B cell (primary cell): ENCODE data around the gene LPAR2. TPM values are rescaled to one million over a fixed set of nuclear protein-coding genes. Genes with fewer than 3 reads are reported as not detected.

Source experiments
- ATAC-seq: fragments of 200-7000 bp; cut with Tn5 transposase; one replicate; pipeline ENCODE4 v1.10.0; 2021; ENCODE audit warnings: low read depth, mild to moderate bottlenecking, moderate number of reproducible peaks, moderate library complexity
- CTCF ChIA-PET: fragments of 350-600 bp; sonication (Branson Sonifier 250); formaldehyde crosslinking; loops from one replicate; lab custom pipeline; 2021; ENCODE audit warnings: antibody characterized with exemption, inconsistent platforms; lab: Charles Lee
- POLR2A ChIA-PET: fragments of 350-600 bp; sonication (Branson Sonifier 250); formaldehyde crosslinking; loops from one replicate; lab custom pipeline; 2021; ENCODE audit warnings: antibody characterized with exemption; lab: Charles Lee
- DNase-seq: peaks from one replicate; pipeline ENCODE4 v3.0.0; 2013
- H2AFZ ChIP-seq: 2 replicates; pipeline ENCODE4 v1.6.1; 2012; ENCODE audit warnings: mild to moderate bottlenecking, low read depth, low read length; ENCODE audit not compliant: insufficient read depth, poor library complexity, severe bottlenecking
- H3K27ac ChIP-seq, 2 donors: 1 replicate in 1 of 2; 2 replicates in 1 of 2; pipeline ENCODE4 v1.5.1; 2012 to 2013; ENCODE audit warnings: low read length in 2 of 2, mild to moderate bottlenecking in 2 of 2, moderate library complexity in 1 of 2
- H3K27me3 ChIP-seq, 4 experiments: fragments of 200-600 bp in 1 of 4; sonication (generic) in 1 of 4; replicated peaks in 1 of 4; 1 replicate in 2 of 4; 2 replicates in 2 of 4; pipeline versions ENCODE4 v1.6.1 to v1.7.0; 2013 to 2016; ENCODE audit warnings: low read length in 3 of 4, mild to moderate bottlenecking in 2 of 4, mixed read lengths in 1 of 4, moderate library complexity in 1 of 4; ENCODE audit not compliant: insufficient read depth in 4 of 4, control insufficient read depth in 3 of 4; ENCODE audit errors: control extremely low read depth in 1 of 4
- H3K36me3 ChIP-seq, 2 experiments: replicated peaks in 1 of 2; 1 replicate in 1 of 2; 2 replicates in 1 of 2; pipeline versions ENCODE4 v1.6.1 to v1.7.1; 2013; ENCODE audit warnings: low read length in 1 of 2; ENCODE audit not compliant: insufficient read depth in 2 of 2, control insufficient read depth in 1 of 2; ENCODE audit errors: control extremely low read depth in 1 of 2, extremely low read depth in 1 of 2
- H3K4me1 ChIP-seq, 2 donors: fragments of 200-600 bp in 1 of 2; sonication (generic) in 1 of 2; 1 replicate in 1 of 2; 2 replicates in 1 of 2; pipeline versions ENCODE4 v1.5.1 to v1.6.1; 2013 to 2017; ENCODE audit warnings: low read length in 2 of 2; ENCODE audit not compliant: control insufficient read depth in 2 of 2, insufficient read depth in 2 of 2
- H3K4me2 ChIP-seq: replicated peaks from 2 replicates; pipeline ENCODE3; 2012; ENCODE audit warnings: mild to moderate bottlenecking, low read depth, low read length; ENCODE audit not compliant: poor library complexity, severe bottlenecking
- H3K4me3 ChIP-seq, 5 experiments: fragments of 200-600 bp in 1 of 5; sonication (generic) in 1 of 5; 1 replicate in 3 of 5; 2 replicates in 2 of 5; pipeline versions ENCODE4 v1.5.1 to v1.7.0; 2011 to 2016; ENCODE audit warnings: low read length in 4 of 5, mild to moderate bottlenecking in 4 of 5, low read depth in 2 of 5, control low read depth in 1 of 5, moderate library complexity in 1 of 5; ENCODE audit not compliant: insufficient read depth in 1 of 5; ENCODE audit errors: control extremely low read depth in 1 of 5, extremely low read depth in 1 of 5
- H3K79me2 ChIP-seq: fragments of 200-600 bp; sonication (generic); one replicate; pipeline ENCODE4 v1.6.0; 2016; ENCODE audit warnings: low read length; ENCODE audit not compliant: control insufficient read depth, insufficient read depth
- H3K9ac ChIP-seq: fragments of 200-600 bp; sonication (generic); 2 replicates; pipeline ENCODE4 v1.6.1; 2017; ENCODE audit warnings: mild to moderate bottlenecking, low read length, moderate library complexity
- H3K9me3 ChIP-seq, 3 donors: one replicate each; pipeline versions ENCODE4 v1.6.1 to v1.7.1; 2013; ENCODE audit warnings: low read length in 2 of 3; ENCODE audit not compliant: control insufficient read depth in 2 of 3, insufficient read depth in 1 of 3; ENCODE audit errors: control extremely low read depth in 1 of 3
- H4K20me1 ChIP-seq: 2 replicates; pipeline ENCODE4 v1.6.0; 2012; ENCODE audit warnings: mild to moderate bottlenecking, low read length; ENCODE audit not compliant: insufficient read depth, control insufficient read depth, poor library complexity, severe bottlenecking
- H3K27ac Mint-ChIP-seq: one replicate; pipeline ENCODE4 v1.8.0; 2021; ENCODE audit warnings: mixed read lengths
- H3K27me3 Mint-ChIP-seq: one replicate; pipeline ENCODE4 v1.8.0; 2021; ENCODE audit warnings: mixed read lengths
- H3K4me1 Mint-ChIP-seq: one replicate; pipeline ENCODE4 v1.8.0; 2021; ENCODE audit warnings: mixed read lengths
- H3K4me3 Mint-ChIP-seq: one replicate; pipeline ENCODE4 v1.8.0; 2021; ENCODE audit warnings: mixed read lengths
- H3K9me3 Mint-ChIP-seq: one replicate; pipeline ENCODE4 v1.8.0; 2022; ENCODE audit warnings: mixed read lengths; ENCODE audit not compliant: insufficient read depth
- CTCF ChIP-seq: fragments of 200-600 bp; IDR thresholded peaks from one replicate; pipeline ENCODE4 v1.8.0; 2022; ENCODE audit warnings: antibody characterized with exemption, mild to moderate bottlenecking
- EZH2 ChIP-seq: IDR thresholded peaks from 2 replicates; pipeline ENCODE4 v1.6.1; 2012; ENCODE audit warnings: borderline replicate concordance, low read depth, mild to moderate bottlenecking, moderate library complexity, low read length; ENCODE audit not compliant: insufficient read depth, poor library complexity, severe bottlenecking
- WGBS: methylation state at CpG from one replicate; pipeline ENCODE4 v1.1.5; 2013; ENCODE audit warnings: missing lambda C conversion rate; ENCODE audit not compliant: insufficient coverage; 5-methylcytosine and 5-hydroxymethylcytosine counted together
- intact Hi-C: fragments of 100-400 bp; cut with micrococcal nuclease; formaldehyde crosslinking; loops from one replicate; pipeline ENCODE4 v1.10.0; 2022
- polyA plus RNA-seq: library from polyadenylated mRNA; depleted of rRNA; stranded (reverse); fragments of >200 nt; gene quantifications from 2 replicates; pipeline ENCODE4 v1.2.3, GENCODE V29; 2012
- total RNA-seq, 2 donors: library from RNA; stranded (reverse); fragments of 120-200 nt in 1 of 2; gene quantifications; 1 replicate in 1 of 2; 2 replicates in 1 of 2; pipeline versions ENCODE4 v1.2.3 to v1.2.4, GENCODE V29; 2013 to 2022

The LPAR2 gene
- total and polyA plus RNA-seq, 2 donors (not counting 1 experiment from before 2014, with no cell fraction given): 27.1 to 37.2 TPM

DNA sequence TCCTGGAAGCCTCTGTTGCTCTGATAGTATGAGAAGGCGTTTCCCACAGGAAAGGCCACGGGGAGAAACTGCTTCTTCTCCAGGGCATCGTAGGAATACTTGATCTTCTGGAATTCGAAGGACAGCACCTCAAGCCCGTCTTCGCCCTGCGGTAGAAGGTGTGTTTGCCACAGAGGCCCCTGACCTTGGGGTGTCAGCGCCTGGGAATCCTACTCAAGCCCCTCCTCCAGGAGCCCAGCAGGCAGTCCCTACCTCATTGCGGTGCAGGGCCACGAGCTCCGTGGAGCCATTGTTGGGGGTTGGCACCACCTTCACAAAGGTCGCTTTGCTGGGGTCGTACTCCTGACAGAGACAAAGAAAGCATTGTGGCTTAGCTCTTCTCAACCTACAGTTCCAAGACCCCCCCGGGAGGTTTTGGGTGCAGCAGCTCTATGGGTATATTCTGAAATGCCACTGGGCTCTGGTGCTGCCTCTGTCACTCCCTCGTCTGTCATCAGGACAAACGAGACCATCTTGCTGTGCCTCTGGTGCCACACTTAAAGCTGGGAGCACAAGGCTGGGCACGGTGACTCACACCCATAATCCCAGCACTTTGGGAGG lies 31.7 kb upstream of the LPAR2 start:
- H3K4me2 ChIP-seq: no peak overlapping the region
- H2AFZ ChIP-seq: no peak overlapping the region
- H3K36me3 ChIP-seq: peaks cover 0 to 55% of the 10 kb centered on the region in 2 experiments
- Mint-ChIP-seq H3K4me3 (no peak overlapping the region), H3K27ac (no peak overlapping the region), H3K27me3 (no peaks in the 10 kb centered on the region), H3K4me1 (peaks cover 25% of the 10 kb centered on the region), H3K9me3 (no peaks in the 10 kb centered on the region)
- H3K79me2 ChIP-seq: peaks cover 75% of the 10 kb centered on the region
- DNase-seq: peak; percentile 8
- H4K20me1 ChIP-seq: peaks cover 23% of the 10 kb centered on the region
- 97% methylated on average over 17 of the region's 17 CpGs for WGBS
- no peak for ATAC-seq
- H3K4me3 ChIP-seq: no peak overlapping the region
- H3K4me1 ChIP-seq: peaks cover 21 to 32% of the 10 kb centered on the region in 2 donors
- CTCF ChIA-PET: interaction anchor here (1.1 kb wide), 1 partner anchor 16 kb away, joined by 3 read pairs; no protein-coding TSS in a partner anchor
- intact Hi-C loops: no loop called here
- no peak overlapping the region for H3K9ac ChIP-seq
- no peak for TF ChIP-seq EZH2
- no peak for TF ChIP-seq CTCF
- no peak overlapping the region for H3K27ac ChIP-seq
- no peaks in the 10 kb centered on the region for H3K27me3 ChIP-seq
- POLR2A ChIA-PET: interaction anchor here (0.5 kb wide), 1 partner anchor 26 kb away, joined by 10 read pairs; no protein-coding TSS in a partner anchor
- H3K9me3 ChIP-seq: peaks cover 0 to 5% (median 0%) of the 10 kb centered on the region in 3 donors

DNA sequence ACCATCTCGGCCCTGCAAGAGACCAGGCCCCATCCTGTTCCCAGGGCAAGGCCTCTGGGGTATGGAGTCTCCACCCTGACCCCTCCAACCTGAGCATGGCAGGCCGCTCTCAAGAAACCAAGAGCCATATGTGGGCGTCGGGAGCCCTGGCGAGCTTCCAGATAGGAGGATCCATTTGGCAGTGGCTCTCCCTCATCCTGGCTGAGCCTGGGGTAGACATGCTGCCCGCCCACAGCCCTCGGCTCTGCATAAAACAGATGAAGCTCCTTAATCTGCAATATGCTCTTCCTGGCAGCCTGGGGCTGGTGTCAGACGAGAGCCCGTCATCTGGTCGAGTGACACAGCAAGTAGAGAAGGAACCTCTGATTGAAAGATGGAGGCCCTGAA lies 29.4 kb upstream of the LPAR2 start:
- no peak for TF ChIP-seq EZH2
- TF ChIP-seq CTCF: no peak
- no peak overlapping the region for H2AFZ ChIP-seq
- ATAC-seq (no peak), DNase-seq (peak; percentile 5)
- no peaks in the 10 kb centered on the region for H3K9me3 ChIP-seq
- no peak overlapping the region for H3K4me3 Mint-ChIP-seq
- no peak overlapping the region for H3K9ac ChIP-seq
- H3K79me2 ChIP-seq: peaks cover 81% of the 10 kb centered on the region
- POLR2A ChIA-PET: no interaction called here
- H3K36me3 ChIP-seq: peaks cover 0 to 79% of the 10 kb centered on the region in 2 experiments
- no peaks in the 10 kb centered on the region for H3K27me3 ChIP-seq
- intact Hi-C loops: no loop called here
- no peaks in the 10 kb centered on the region for H3K9me3 Mint-ChIP-seq
- CTCF ChIA-PET: interaction anchor here (0.6 kb wide), 1 partner anchor 10 kb away, joined by 4 read pairs; no protein-coding TSS in a partner anchor
- H3K27me3 Mint-ChIP-seq: no peaks in the 10 kb centered on the region
- whole genome bisulfite sequencing: 97% methylated on average over 10 of the region's 10 CpGs
- H4K20me1 ChIP-seq: peaks cover 32% of the 10 kb centered on the region
- H3K27ac ChIP-seq: no peak overlapping the region
- H3K4me3 ChIP-seq: no peak overlapping the region
- H3K4me1 ChIP-seq: peaks cover 14 to 17% of the 10 kb centered on the region in 2 donors
- no peak overlapping the region for H3K27ac Mint-ChIP-seq
- no peak overlapping the region for H3K4me2 ChIP-seq
- H3K4me1 Mint-ChIP-seq: peaks cover 15% of the 10 kb centered on the region
